Measurements from ENCODE around the gene WIPI1. TPM values are rescaled to one million over a fixed set of nuclear protein-coding genes. Genes with fewer than 3 reads are reported as not detected.

Gene WIPI1
- total and polyA plus RNA-seq, 10 of the 15 experiments (the other 5 are each of a cell fraction or from before 2014, with no cell fraction given), result 6.5 to 44.5 (median 26.2) TPM

DNA sequence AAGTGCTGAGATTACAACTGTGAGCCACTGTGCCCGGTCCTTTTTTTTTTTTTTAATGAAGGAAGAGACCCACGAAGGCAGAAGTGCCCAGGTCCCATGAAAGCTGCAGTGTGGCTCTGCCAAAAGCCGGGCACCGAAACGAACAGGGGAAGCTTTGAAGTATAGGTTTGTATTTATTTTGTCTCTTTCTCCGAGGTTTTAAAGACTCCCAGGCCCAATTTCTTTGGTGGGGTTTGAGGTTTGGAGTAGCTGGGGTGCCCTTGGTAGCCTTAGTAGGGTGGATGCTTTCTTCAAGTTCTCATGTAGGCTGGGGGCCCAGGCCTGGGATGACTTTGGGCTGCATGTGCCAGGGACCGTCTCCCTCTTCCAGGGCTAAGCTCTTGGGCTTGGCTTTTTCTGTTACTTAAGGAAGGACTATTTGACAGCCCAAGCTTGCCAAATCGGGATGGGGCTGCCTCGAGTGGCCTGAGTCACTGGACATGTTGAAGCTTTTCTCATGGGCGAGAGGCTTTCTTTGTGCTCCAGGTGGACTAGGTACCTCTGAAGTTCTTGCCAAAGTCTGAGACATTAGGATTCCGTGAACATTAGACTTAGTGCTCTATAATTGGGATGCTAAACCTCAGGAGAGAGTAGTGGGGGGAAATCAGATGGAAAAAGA, 66.3 kb downstream of the WIPI1 start:
- POLR2A ChIA-PET, result interaction anchor here (0.6 kb wide), 1 partner anchor 148 kb away, joined by 4 read pairs; no protein-coding TSS in a partner anchor
- in situ Hi-C loops (cut with MboI), result no loop called here

DNA sequence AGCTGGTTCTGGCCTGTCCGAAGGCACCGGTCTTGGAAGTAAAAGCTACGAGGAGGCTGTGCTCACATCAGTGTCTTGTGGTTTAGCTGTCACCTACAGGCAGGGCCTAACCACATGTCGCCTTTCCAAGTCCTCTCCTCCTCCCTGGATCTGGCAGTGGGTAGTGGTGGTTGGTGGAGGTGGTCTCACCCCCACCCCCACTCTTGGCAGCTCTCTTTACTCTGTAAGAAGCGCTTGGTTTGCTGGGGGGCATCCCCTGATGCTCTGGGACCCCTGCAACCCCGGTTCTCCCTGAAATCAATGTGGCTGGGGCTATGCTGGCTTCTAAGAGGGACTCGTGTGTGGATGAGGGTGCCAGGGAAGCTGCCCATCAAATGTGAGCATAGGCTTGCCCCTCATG, 68.3 kb downstream of the WIPI1 start:
- FAIRE-seq (no peak), DNase-seq (ENCODE audit: low read depth, low spot score) (no peak), ATAC-seq (no peak)
- no peaks in the 10 kb centered on the region for H3K9me3 ChIP-seq (replicated peaks; ENCODE audit: control insufficient read depth, insufficient read depth, low read length)
- POLR2A ChIA-PET, result interaction anchor here (0.5 kb wide), 1 partner anchor 329 kb away, joined by 3 read pairs; no protein-coding TSS in a partner anchor
- CTCF ChIA-PET, result interaction anchor here (0.7 to 0.8 kb wide), 2 partner anchors 47 to 67 kb away, joined by 3 to 4 read pairs; no protein-coding TSS in a partner anchor
- no TSS peak for BruUV-seq (replicated peaks)
- H3K4me2 ChIP-seq (ENCODE audit: control insufficient read depth, insufficient read depth), result no peak overlapping the region
- H2AFZ ChIP-seq (ENCODE audit: control insufficient read depth, low read depth, low read length), result no peak overlapping the region
- H3K4me1 ChIP-seq (ENCODE audit: control insufficient read depth, insufficient read depth, low read length), result no peaks in the 10 kb centered on the region
- in situ Hi-C loops (cut with MboI), result no loop called here
- H3K36me3 ChIP-seq (ENCODE audit: control insufficient read depth in 2 of 2, insufficient read depth in 2 of 2, low read length in 1 of 2), result no peaks in the 10 kb centered on the region
- no peak overlapping the region for H3K9ac ChIP-seq (ENCODE audit: control insufficient read depth, insufficient read depth, low read length)
- intact Hi-C loops (cut with micrococcal nuclease; ENCODE audit: unreplicated experiment), result no loop called here
- no peak overlapping the region for H3K4me3 ChIP-seq
- WGBS (ENCODE audit: insufficient coverage, insufficient replicate concordance, low lambda C conversion rate, missing lambda C conversion rate), result 42% methylated on average over 7 of the region's 7 CpGs
- H3K27ac ChIP-seq (ENCODE audit: control insufficient read depth, insufficient read depth), result no peak overlapping the region
- RAD21 ChIA-PET (ENCODE audit: unreplicated experiment), result no interaction called here
- H3K79me2 ChIP-seq (ENCODE audit: control insufficient read depth, insufficient read depth, low read length), result no peaks in the 10 kb centered on the region
- H3K27me3 ChIP-seq (replicated peaks in 1 of 2; ENCODE audit: control insufficient read depth in 2 of 2, insufficient read depth in 2 of 2, low read length in 1 of 2), result no peaks in the 10 kb centered on the region
- no peaks in the 10 kb centered on the region for H4K20me1 ChIP-seq (ENCODE audit: control insufficient read depth, insufficient read depth)
- SMC1A ChIA-PET (ENCODE audit: uncharacterized antibody, unreplicated experiment), result interaction anchor here (1.3 kb wide), 1 partner anchor 124 kb away, joined by 4 read pairs; no protein-coding TSS in a partner anchor
- TF ChIP-seq, protein P1, sequence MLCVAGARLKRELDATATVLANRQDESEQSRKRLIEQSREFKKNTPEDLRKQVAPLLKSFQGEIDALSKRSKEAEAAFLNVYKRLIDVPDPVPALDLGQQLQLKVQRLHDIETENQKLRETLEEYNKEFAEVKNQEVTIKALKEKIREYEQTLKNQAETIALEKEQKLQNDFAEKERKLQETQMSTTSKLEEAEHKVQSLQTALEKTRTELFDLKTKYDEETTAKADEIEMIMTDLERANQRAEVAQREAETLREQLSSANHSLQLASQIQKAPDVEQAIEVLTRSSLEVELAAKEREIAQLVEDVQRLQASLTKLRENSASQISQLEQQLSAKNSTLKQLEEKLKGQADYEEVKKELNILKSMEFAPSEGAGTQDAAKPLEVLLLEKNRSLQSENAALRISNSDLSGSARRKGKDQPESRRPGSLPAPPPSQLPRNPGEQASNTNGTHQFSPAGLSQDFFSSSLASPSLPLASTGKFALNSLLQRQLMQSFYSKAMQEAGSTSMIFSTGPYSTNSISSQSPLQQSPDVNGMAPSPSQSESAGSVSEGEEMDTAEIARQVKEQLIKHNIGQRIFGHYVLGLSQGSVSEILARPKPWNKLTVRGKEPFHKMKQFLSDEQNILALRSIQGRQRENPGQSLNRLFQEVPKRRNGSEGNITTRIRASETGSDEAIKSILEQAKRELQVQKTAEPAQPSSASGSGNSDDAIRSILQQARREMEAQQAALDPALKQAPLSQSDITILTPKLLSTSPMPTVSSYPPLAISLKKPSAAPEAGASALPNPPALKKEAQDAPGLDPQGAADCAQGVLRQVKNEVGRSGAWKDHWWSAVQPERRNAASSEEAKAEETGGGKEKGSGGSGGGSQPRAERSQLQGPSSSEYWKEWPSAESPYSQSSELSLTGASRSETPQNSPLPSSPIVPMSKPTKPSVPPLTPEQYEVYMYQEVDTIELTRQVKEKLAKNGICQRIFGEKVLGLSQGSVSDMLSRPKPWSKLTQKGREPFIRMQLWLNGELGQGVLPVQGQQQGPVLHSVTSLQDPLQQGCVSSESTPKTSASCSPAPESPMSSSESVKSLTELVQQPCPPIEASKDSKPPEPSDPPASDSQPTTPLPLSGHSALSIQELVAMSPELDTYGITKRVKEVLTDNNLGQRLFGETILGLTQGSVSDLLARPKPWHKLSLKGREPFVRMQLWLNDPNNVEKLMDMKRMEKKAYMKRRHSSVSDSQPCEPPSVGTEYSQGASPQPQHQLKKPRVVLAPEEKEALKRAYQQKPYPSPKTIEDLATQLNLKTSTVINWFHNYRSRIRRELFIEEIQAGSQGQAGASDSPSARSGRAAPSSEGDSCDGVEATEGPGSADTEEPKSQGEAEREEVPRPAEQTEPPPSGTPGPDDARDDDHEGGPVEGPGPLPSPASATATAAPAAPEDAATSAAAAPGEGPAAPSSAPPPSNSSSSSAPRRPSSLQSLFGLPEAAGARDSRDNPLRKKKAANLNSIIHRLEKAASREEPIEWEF (IDR thresholded peaks at IDR 0.05; ENCODE audit: insufficient replicate concordance, low read depth, low read length), result no peak
- TF ChIP-seq ASH2L (IDR thresholded peaks at IDR 0.05; ENCODE audit: borderline replicate concordance, low read depth) (no peak), LARP7 (IDR thresholded peaks at IDR 0.05) (no peak), ZNF207 (IDR thresholded peaks at IDR 0.05; ENCODE audit: borderline replicate concordance) (no peak), PAX5 (IDR thresholded peaks at IDR 0.05; ENCODE audit: borderline replicate concordance, low read depth, low read length) (no peak), CBFB (IDR thresholded peaks at IDR 0.05; ENCODE audit: low read depth) (no peak)
- TF ChIP-seq, protein P2, sequence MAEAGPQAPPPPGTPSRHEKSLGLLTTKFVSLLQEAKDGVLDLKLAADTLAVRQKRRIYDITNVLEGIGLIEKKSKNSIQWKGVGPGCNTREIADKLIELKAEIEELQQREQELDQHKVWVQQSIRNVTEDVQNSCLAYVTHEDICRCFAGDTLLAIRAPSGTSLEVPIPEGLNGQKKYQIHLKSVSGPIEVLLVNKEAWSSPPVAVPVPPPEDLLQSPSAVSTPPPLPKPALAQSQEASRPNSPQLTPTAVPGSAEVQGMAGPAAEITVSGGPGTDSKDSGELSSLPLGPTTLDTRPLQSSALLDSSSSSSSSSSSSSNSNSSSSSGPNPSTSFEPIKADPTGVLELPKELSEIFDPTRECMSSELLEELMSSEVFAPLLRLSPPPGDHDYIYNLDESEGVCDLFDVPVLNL (IDR thresholded peaks at IDR 0.05; ENCODE audit: low read depth, low read length), result no peak
- TF ChIP-seq, protein P3, sequence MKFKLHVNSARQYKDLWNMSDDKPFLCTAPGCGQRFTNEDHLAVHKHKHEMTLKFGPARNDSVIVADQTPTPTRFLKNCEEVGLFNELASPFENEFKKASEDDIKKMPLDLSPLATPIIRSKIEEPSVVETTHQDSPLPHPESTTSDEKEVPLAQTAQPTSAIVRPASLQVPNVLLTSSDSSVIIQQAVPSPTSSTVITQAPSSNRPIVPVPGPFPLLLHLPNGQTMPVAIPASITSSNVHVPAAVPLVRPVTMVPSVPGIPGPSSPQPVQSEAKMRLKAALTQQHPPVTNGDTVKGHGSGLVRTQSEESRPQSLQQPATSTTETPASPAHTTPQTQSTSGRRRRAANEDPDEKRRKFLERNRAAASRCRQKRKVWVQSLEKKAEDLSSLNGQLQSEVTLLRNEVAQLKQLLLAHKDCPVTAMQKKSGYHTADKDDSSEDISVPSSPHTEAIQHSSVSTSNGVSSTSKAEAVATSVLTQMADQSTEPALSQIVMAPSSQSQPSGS (IDR thresholded peaks at IDR 0.05; ENCODE audit: low read length), result no peak

More for the DNA sequence above, 66.3 kb downstream of the WIPI1 start:
- ATAC-seq (no peak), DNase-seq (ENCODE audit: low read depth, low spot score) (no peak), FAIRE-seq (no peak)
- CTCF ChIA-PET, result interaction anchor here (0.9 kb wide), 1 partner anchor 8 kb away, joined by 3 read pairs; no protein-coding TSS in a partner anchor
- no peak overlapping the region for H2AFZ ChIP-seq (ENCODE audit: control insufficient read depth, low read depth, low read length)
- 38% methylated on average over 11 of the region's 11 CpGs for WGBS (ENCODE audit: insufficient coverage, insufficient replicate concordance, low lambda C conversion rate, missing lambda C conversion rate)
- no peak for TF ChIP-seq DPF2 (IDR thresholded peaks at IDR 0.05)
- no TSS peak for BruUV-seq (replicated peaks)
- H3K9ac ChIP-seq (ENCODE audit: control insufficient read depth, insufficient read depth, low read length), result no peak overlapping the region
- H3K27ac ChIP-seq (ENCODE audit: control insufficient read depth, insufficient read depth), result no peak overlapping the region
- H4K20me1 ChIP-seq (ENCODE audit: control insufficient read depth, insufficient read depth), result no peaks in the 10 kb centered on the region
- no peak overlapping the region for H3K4me2 ChIP-seq (ENCODE audit: control insufficient read depth, insufficient read depth)
- no peak overlapping the region for H3K4me3 ChIP-seq
- intact Hi-C loops (cut with micrococcal nuclease; ENCODE audit: unreplicated experiment), result no loop called here
- no peaks in the 10 kb centered on the region for H3K9me3 ChIP-seq (replicated peaks; ENCODE audit: control insufficient read depth, insufficient read depth, low read length)
- no peaks in the 10 kb centered on the region for H3K4me1 ChIP-seq (ENCODE audit: control insufficient read depth, insufficient read depth, low read length)
- SMC1A ChIA-PET (ENCODE audit: uncharacterized antibody, unreplicated experiment), result no interaction called here
- no peaks in the 10 kb centered on the region for H3K79me2 ChIP-seq (ENCODE audit: control insufficient read depth, insufficient read depth, low read length)
- RAD21 ChIA-PET (ENCODE audit: unreplicated experiment), result no interaction called here
- no peaks in the 10 kb centered on the region for H3K27me3 ChIP-seq (replicated peaks in 1 of 2; ENCODE audit: control insufficient read depth in 2 of 2, insufficient read depth in 2 of 2, low read length in 1 of 2)
- H3K36me3 ChIP-seq (ENCODE audit: control insufficient read depth in 2 of 2, insufficient read depth in 2 of 2, low read length in 1 of 2), result no peaks in the 10 kb centered on the region
